HepG2 (cell line): ENCODE results near the gene PYY. TPM values are rescaled to one million over a fixed set of nuclear protein-coding genes. Genes with fewer than 3 reads are reported as not detected.

Experiments
- ATAC-seq: fragments of 200-7000 bp; cut with Tn5 transposase; 3 replicates; pipeline ENCODE4 v1.9.1; 2020; ENCODE audit warnings: mild to moderate bottlenecking, moderate library complexity
- BruUV-seq: library from RNA; stranded (reverse); fragments of 400-500 nt; replicated peaks from 2 replicates; lab custom pipeline; 2021; lab: Mats Ljungman, UMichigan
- CTCF ChIA-PET: fragments of 300-600 bp; formaldehyde crosslinking; extraction: SDS; loops from one replicate; lab custom pipeline; 2021; ENCODE audit warnings: low total read pairs, inconsistent platforms, low intra/inter-chr PET ratio; lab: Yijun Ruan, JAX
- POLR2A ChIA-PET: fragments of 350-600 bp; sonication (Branson Sonifier 250); formaldehyde crosslinking; loops from one replicate; lab custom pipeline; 2020; ENCODE audit warnings: antibody characterized with exemption, inconsistent platforms; lab: Yijun Ruan, JAX
- DNase-seq: peaks from one replicate; pipeline ENCODE4 v3.0.0-alpha.2; 2015; ENCODE audit warnings: low spot score
- FAIRE-seq: peaks from 3 replicates; lab custom pipeline; 2011; peaks lifted over from hg19 to GRCh38; lab: Jason Lieb, UNC
- H2AFZ ChIP-seq: one replicate; pipeline ENCODE4 v1.6.1; 2011; ENCODE audit warnings: low read length, inconsistent platforms
- H3K27ac ChIP-seq: fragments of 300-600 bp; 3 replicates; pipeline ENCODE4 v1.8.0; 2011; ENCODE audit warnings: mixed run types, mild to moderate bottlenecking, mixed read lengths, low read length, inconsistent platforms; ENCODE audit not compliant: insufficient read depth; ENCODE audit errors: extremely low read length
- H3K27me3 ChIP-seq, 2 experiments: fragments of 200-600 bp in 1 of 2; 2 replicates in 1 of 2; 3 replicates in 1 of 2; pipeline versions ENCODE4 v1.6.0 to v1.8.0; 2011; ENCODE audit warnings: low read length in 2 of 2, mild to moderate bottlenecking in 2 of 2, moderate library complexity in 2 of 2, inconsistent platforms in 1 of 2; ENCODE audit not compliant: insufficient read depth in 2 of 2, control insufficient read depth in 1 of 2
- H3K36me3 ChIP-seq, 2 experiments: fragments of 200-600 bp in 1 of 2; replicated peaks in 1 of 2; 2 replicates in 1 of 2; 3 replicates in 1 of 2; pipeline versions ENCODE4 v1.5.1 to v1.8.0; 2011; ENCODE audit warnings: low read length in 2 of 2, inconsistent platforms in 1 of 2; ENCODE audit not compliant: insufficient read depth in 2 of 2, control insufficient read depth in 1 of 2
- H3K4me1 ChIP-seq: 2 replicates; pipeline ENCODE4 v1.5.1; 2012; ENCODE audit warnings: low read length, inconsistent platforms; ENCODE audit not compliant: insufficient read depth
- H3K4me2 ChIP-seq: 2 replicates; pipeline ENCODE4 v1.6.0; 2011; ENCODE audit warnings: low read depth, low read length, inconsistent platforms
- H3K4me3 ChIP-seq, 3 experiments: fragments of 200-600 bp in 1 of 3; sonication (generic), shearing (Covaris generic) in 1 of 3; replicated peaks in 1 of 3; 2 replicates each; pipeline ENCODE4 v1.5.1; 2011 to 2016; ENCODE audit warnings: low read length in 3 of 3, inconsistent platforms in 2 of 3, low read depth in 2 of 3, mild to moderate bottlenecking in 2 of 3, control low read depth in 1 of 3, mixed read lengths in 1 of 3; ENCODE audit not compliant: insufficient read depth in 1 of 3
- H3K79me2 ChIP-seq: one replicate; pipeline ENCODE4 v1.6.1; 2011; ENCODE audit warnings: low read length, inconsistent platforms; ENCODE audit not compliant: insufficient read depth
- H3K9ac ChIP-seq: 2 replicates; pipeline ENCODE4 v1.6.0; 2011; ENCODE audit warnings: mild to moderate bottlenecking, low read depth, low read length, inconsistent platforms; ENCODE audit not compliant: insufficient read depth
- H3K9me3 ChIP-seq: 2 replicates; pipeline ENCODE4 v1.5.1; 2012; ENCODE audit warnings: mild to moderate bottlenecking, low read length
- H4K20me1 ChIP-seq: 2 replicates; pipeline ENCODE4 v1.6.0; 2011; ENCODE audit warnings: inconsistent platforms, mild to moderate bottlenecking, low read length, moderate library complexity; ENCODE audit not compliant: insufficient read depth
- KLF11 ChIP-seq: IDR thresholded peaks from 2 replicates; pipeline ENCODE4 v1.6.1; 2016; ENCODE audit warnings: missing compliant biosample characterization
- NCOA2 ChIP-seq: sonication (generic); formaldehyde crosslinking; IDR thresholded peaks from 2 replicates; pipeline ENCODE4 v1.8.0; 2022; ENCODE audit warnings: inconsistent platforms
- RAD51 ChIP-seq: fragments of 450-650 bp; IDR thresholded peaks from 2 replicates; pipeline ENCODE4 v1.6.1; 2016; ENCODE audit warnings: borderline replicate concordance
- SALL1 ChIP-seq: sonication (generic); formaldehyde crosslinking; IDR thresholded peaks from 2 replicates; pipeline ENCODE4 v1.8.0; 2022; ENCODE audit warnings: mild to moderate bottlenecking, missing genetic modification reagents
- SP1 ChIP-seq, 2 experiments: fragments of 450-650 bp in 1 of 2; sonication (generic) in 1 of 2; formaldehyde crosslinking in 1 of 2; IDR thresholded peaks; 2 replicates each; pipeline versions ENCODE4 v1.4.0 to v1.6.1; 2016 to 2020; ENCODE audit warnings: missing genetic modification reagents in 1 of 2
- ZBTB40 ChIP-seq, 2 experiments: fragments of 450-650 bp in 1 of 2; sonication (generic) in 1 of 2; formaldehyde crosslinking in 1 of 2; IDR thresholded peaks; 2 replicates each; pipeline versions ENCODE4 v1.6.1 to v1.8.0; 2016 to 2022; ENCODE audit warnings: antibody characterized with exemption in 1 of 2, mild to moderate bottlenecking in 1 of 2, missing genetic modification reagents in 1 of 2
- ZNF17 ChIP-seq: sonication (generic); formaldehyde crosslinking; IDR thresholded peaks from 2 replicates; pipeline ENCODE4 v1.5.0; 2020; ENCODE audit warnings: mild to moderate bottlenecking, missing genetic modification reagents
- ZNF296 ChIP-seq: sonication (generic); formaldehyde crosslinking; conservative IDR thresholded peaks from 2 replicates; pipeline ENCODE4 v1.5.0; 2020; ENCODE audit warnings: mild to moderate bottlenecking, missing genetic modification reagents
- ZNF687 ChIP-seq: sonication (generic); formaldehyde crosslinking; IDR thresholded peaks from 2 replicates; pipeline ENCODE4 v1.5.1; 2020; ENCODE audit warnings: mild to moderate bottlenecking, missing genetic modification reagents, moderate library complexity
- ZSCAN9 ChIP-seq: IDR thresholded peaks from 2 replicates; pipeline ENCODE4 v1.6.1; 2016; ENCODE audit warnings: borderline replicate concordance
- WGBS: methylation state at CpG from one replicate; pipeline ENCODE4 v1.1.6; 2017; ENCODE audit warnings: low lambda C conversion rate; 5-methylcytosine and 5-hydroxymethylcytosine counted together
- in situ Hi-C: cut with HindIII; loops from 2 replicates; pipeline ENCODE4 v1.10.0; 2017; ENCODE audit warnings: low pct_unique_long_range_greater_than_20kb; ENCODE audit not compliant: extremely low pct_ligation_motif_present
- intact Hi-C: fragments of 100-400 bp; cut with micrococcal nuclease; formaldehyde crosslinking; loops from one replicate; pipeline ENCODE4 v1.10.0; 2022; ENCODE audit not compliant: unreplicated experiment
- polyA plus RNA-seq, 8 experiments: library from polyadenylated mRNA; depleted of rRNA in 3 of 8; stranded (reverse) in 7 of 8; unstranded in 1 of 8; fragments of >200 nt; fragmentation: Illumina TruSeq in 4 of 8; extraction: Trizol in 4 of 8; gene quantifications; 2 replicates each; pipeline versions ENCODE4 v1.2.1 to v1.2.3, GENCODE V29; 2011 to 2016; ENCODE audit warnings: low read depth in 4 of 8, missing spikeins in 1 of 8, mixed read lengths in 1 of 8; ENCODE audit not compliant: insufficient read depth in 1 of 8
- total RNA-seq, 5 experiments: library from RNA; depleted of rRNA; stranded (reverse); fragments of >200 nt; fragmentation: Illumina TruSeq; extraction: Trizol; gene quantifications; 2 replicates each; pipeline ENCODE4 v1.2.3, GENCODE V29; 2016; ENCODE audit warnings: low read depth in 1 of 5

PYY gene
- total and polyA plus RNA-seq, 2 of the 13 experiments (the other 11 are each of a cell fraction or from before 2014, with no cell fraction given): 0.25 TPM; not detected in 1

- ChIA-PET POLR2A (interaction anchor here (0.5 to 4.5 kb wide), 13 partner anchors 9 to 822 kb away, joined by 3 to 39 read pairs (median 4); partner anchors contain the start of genes HDAC5, LSM12 and TMEM101), CTCF (no interaction called here)
- no peaks in the 10 kb centered on the region for H3K36me3 ChIP-seq
- H2AFZ ChIP-seq: no peak overlapping the region
- H3K9me3 ChIP-seq: no peaks in the 10 kb centered on the region
- BruUV-seq: no TSS peak
- H3K79me2 ChIP-seq: no peaks in the 10 kb centered on the region
- no peaks in the 10 kb centered on the region; a peak in 1 of 5 replicates for H3K27me3 ChIP-seq
- H3K4me1 ChIP-seq: peaks cover 70% of the 10 kb centered on the region
- whole genome bisulfite sequencing: 0% methylated on average over 1 of the region's 2 CpGs
- H3K9ac ChIP-seq: peak overlapping the region; percentile 62
- H4K20me1 ChIP-seq: no peaks in the 10 kb centered on the region
- H3K4me2 ChIP-seq: peak overlapping the region; percentile 88
- in situ Hi-C loops: no loop called here
- peak; percentile 85 for ATAC-seq
- DNase-seq: peak; percentile 80
- FAIRE-seq: peak; percentile 80
- peak overlapping the region; percentile 18 to 60 (median 36) for H3K4me3 ChIP-seq
- H3K27ac ChIP-seq: peak overlapping the region; percentile 68
- intact Hi-C loops: loop anchor here (2.0 kb wide), 1 partner anchor 13 kb away; the partner anchor contains the start of gene TMEM101
- TF ChIP-seq NCOA2 (CRISPR knock-in tag): peak; percentile 43; the same call in 1 of the 2 replicates
- TF ChIP-seq RAD51: no peak
- no peak for TF ChIP-seq KLF11 (CRISPR knock-in tag)
- no peak for TF ChIP-seq ZBTB40 (IDR thresholded peaks at IDR 0.05)
- no peak for TF ChIP-seq ZBTB40 (CRISPR knock-in tag; IDR thresholded peaks at IDR 0.05)
- no peak for TF ChIP-seq ZNF296
- peak; percentile 76 for TF ChIP-seq SALL1
- no peak for TF ChIP-seq SP1 (IDR thresholded peaks at IDR 0.05)
- no peak for TF ChIP-seq SP1 (CRISPR knock-in tag; IDR thresholded peaks at IDR 0.05)
- TF ChIP-seq ZNF17: no peak
- TF ChIP-seq ZNF687: no peak; the same call in 1 of the 2 replicates
- peak; percentile 70 for TF ChIP-seq ZSCAN9 (CRISPR knock-in tag)
Measured at GRCh38 chr17:44001461-44001920, 47.8 kb upstream of the PYY start.
